MM.1S (cell line): ENCODE measurements around the gene PRRG4.

Source experiments
- DNase-seq: peaks from one replicate; pipeline ENCODE4 v3.0.0-alpha.2; 2015
- H2AFZ ChIP-seq: fragments of 300-600 bp; sonication (generic); 2 replicates; pipeline ENCODE4 v1.6.0; 2016; ENCODE audit warnings: antibody characterized with exemption, low read length
- H3F3A ChIP-seq: fragments of 300-600 bp; sonication (generic); 2 replicates; pipeline ENCODE4 v1.6.1; 2016; ENCODE audit warnings: mild to moderate bottlenecking, antibody characterized with exemption, low read length, moderate library complexity, mixed read lengths; ENCODE audit not compliant: insufficient read depth
- H3K27ac ChIP-seq: fragments of 300-600 bp; sonication (generic); 2 replicates; pipeline ENCODE4 v1.5.1; 2016; ENCODE audit warnings: mild to moderate bottlenecking, low read length
- H3K27me3 ChIP-seq: fragments of 300-600 bp; sonication (generic); replicated peaks from 2 replicates; pipeline ENCODE4 v1.6.0; 2016; ENCODE audit warnings: low read length; ENCODE audit not compliant: insufficient read depth
- H3K36me3 ChIP-seq: fragments of 300-600 bp; sonication (generic); replicated peaks from 2 replicates; pipeline ENCODE4 v1.6.1; 2016; ENCODE audit warnings: mild to moderate bottlenecking, low read length, mixed read lengths; ENCODE audit not compliant: insufficient read depth
- H3K4me1 ChIP-seq: fragments of 300-600 bp; sonication (generic); 2 replicates; pipeline ENCODE4 v1.6.1; 2016; ENCODE audit warnings: low read length, mixed read lengths
- H3K4me2 ChIP-seq: fragments of 300-600 bp; sonication (generic); 2 replicates; pipeline ENCODE4 v1.6.0; 2016; ENCODE audit warnings: low read depth, low read length
- H3K4me3 ChIP-seq: fragments of 300-600 bp; sonication (generic); 2 replicates; pipeline ENCODE4 v1.5.1; 2016; ENCODE audit warnings: low read length, mixed read lengths
- H3K79me2 ChIP-seq: fragments of 300-600 bp; sonication (generic); 2 replicates; pipeline ENCODE4 v1.6.1; 2016; ENCODE audit warnings: mixed run types, low read length, mixed read lengths
- H3K9ac ChIP-seq: fragments of 300-600 bp; sonication (generic); 2 replicates; pipeline ENCODE4 v1.6.1; 2016; ENCODE audit warnings: low read length, mixed read lengths
- H3K9me2 ChIP-seq: fragments of 300-600 bp; sonication (generic); replicated peaks from 2 replicates; pipeline ENCODE4 v1.6.1; 2016; ENCODE audit warnings: mild to moderate bottlenecking, low read length, mixed read lengths; ENCODE audit not compliant: insufficient read depth
- H3K9me3 ChIP-seq: fragments of 300-600 bp; sonication (generic); replicated peaks from 2 replicates; pipeline ENCODE4 v1.6.1; 2016; ENCODE audit warnings: mild to moderate bottlenecking, low read length, mixed read lengths; ENCODE audit not compliant: insufficient read depth
- H4K20me1 ChIP-seq: fragments of 300-600 bp; sonication (generic); 2 replicates; pipeline ENCODE4 v1.6.1; 2016; ENCODE audit warnings: mild to moderate bottlenecking, low read length, moderate library complexity, mixed read lengths; ENCODE audit not compliant: insufficient read depth
- EZH2 ChIP-seq: fragments of 300-600 bp; sonication (generic); optimal IDR thresholded peaks from 2 replicates; pipeline ENCODE3; 2017; ENCODE audit warnings: low read depth, mild to moderate bottlenecking, antibody characterized with exemption, low read length, mixed read lengths
- EZH2phosphoT487 ChIP-seq: fragments of 300-600 bp; sonication (generic); IDR thresholded peaks from 2 replicates; pipeline ENCODE4 v1.6.1; 2018; ENCODE audit warnings: antibody characterized with exemption, low read length
- TF ChIP-seq, protein P1 (sequence below): fragments of 300-600 bp; sonication (generic); IDR thresholded peaks from 2 replicates; pipeline ENCODE4 v1.5.1; 2016; ENCODE audit warnings: antibody characterized with exemption, low read length, mixed read lengths

PRRG4 gene

DNA sequence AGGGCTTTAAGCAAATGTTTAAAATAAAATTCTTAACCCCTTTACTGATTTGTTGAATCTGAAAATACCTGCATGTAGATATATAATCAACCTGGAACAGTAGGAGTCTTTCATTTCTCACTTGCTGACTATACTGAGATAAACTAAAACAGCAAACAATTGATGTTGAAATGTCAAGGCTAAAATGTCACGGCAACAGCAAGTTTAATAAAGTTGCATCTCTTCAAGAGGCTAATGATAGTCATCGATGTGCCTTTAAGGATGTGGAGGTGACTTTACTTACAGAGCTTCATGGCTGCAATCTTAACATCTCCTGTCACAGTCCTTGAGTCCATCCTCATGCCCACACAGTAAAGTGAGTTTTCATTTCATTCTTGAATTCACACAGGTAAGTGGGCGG lies 3.6 kb upstream of the PRRG4 start:
- H3K27me3 ChIP-seq: no peaks in the 10 kb centered on the region
- H3K27ac ChIP-seq: no peak overlapping the region
- H3K4me1 ChIP-seq: peaks cover 14% of the 10 kb centered on the region
- no peak overlapping the region for H3K4me3 ChIP-seq
- H2AFZ ChIP-seq: no peak overlapping the region
- H3K36me3 ChIP-seq: no peaks in the 10 kb centered on the region
- no peak for DNase-seq
- no peaks in the 10 kb centered on the region for H4K20me1 ChIP-seq
- no peaks in the 10 kb centered on the region for H3K9me2 ChIP-seq
- TF ChIP-seq EZH2: no peak
- TF ChIP-seq, protein P1, sequence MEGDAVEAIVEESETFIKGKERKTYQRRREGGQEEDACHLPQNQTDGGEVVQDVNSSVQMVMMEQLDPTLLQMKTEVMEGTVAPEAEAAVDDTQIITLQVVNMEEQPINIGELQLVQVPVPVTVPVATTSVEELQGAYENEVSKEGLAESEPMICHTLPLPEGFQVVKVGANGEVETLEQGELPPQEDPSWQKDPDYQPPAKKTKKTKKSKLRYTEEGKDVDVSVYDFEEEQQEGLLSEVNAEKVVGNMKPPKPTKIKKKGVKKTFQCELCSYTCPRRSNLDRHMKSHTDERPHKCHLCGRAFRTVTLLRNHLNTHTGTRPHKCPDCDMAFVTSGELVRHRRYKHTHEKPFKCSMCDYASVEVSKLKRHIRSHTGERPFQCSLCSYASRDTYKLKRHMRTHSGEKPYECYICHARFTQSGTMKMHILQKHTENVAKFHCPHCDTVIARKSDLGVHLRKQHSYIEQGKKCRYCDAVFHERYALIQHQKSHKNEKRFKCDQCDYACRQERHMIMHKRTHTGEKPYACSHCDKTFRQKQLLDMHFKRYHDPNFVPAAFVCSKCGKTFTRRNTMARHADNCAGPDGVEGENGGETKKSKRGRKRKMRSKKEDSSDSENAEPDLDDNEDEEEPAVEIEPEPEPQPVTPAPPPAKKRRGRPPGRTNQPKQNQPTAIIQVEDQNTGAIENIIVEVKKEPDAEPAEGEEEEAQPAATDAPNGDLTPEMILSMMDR: no peak
- TF ChIP-seq EZH2phosphoT487: no peak
- H3K4me2 ChIP-seq: no peak overlapping the region
- peaks cover 26% of the 10 kb centered on the region for H3F3A ChIP-seq
- peaks cover 3% of the 10 kb centered on the region; the same call in 1 of the 2 replicates for H3K79me2 ChIP-seq
- H3K9me3 ChIP-seq: no peaks in the 10 kb centered on the region
- no peak overlapping the region for H3K9ac ChIP-seq

DNA sequence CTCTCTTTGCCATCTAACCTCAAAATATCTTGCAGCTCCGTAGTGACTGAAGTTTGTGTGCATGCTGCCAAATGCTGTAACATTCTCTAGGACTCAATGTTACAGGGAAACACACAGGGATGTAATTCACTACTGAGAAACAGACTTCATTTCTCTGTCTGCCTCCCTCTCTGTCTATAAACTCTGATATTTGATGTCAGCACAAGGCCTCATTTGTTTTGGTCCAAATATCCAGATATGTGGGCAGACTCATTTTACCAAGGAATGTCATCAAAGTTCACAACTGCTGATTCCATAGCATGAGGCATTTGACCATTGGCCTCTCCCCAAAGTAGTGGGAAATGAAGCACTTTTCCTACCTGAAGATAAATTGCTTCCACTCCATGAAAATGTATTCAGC lies 2.5 kb upstream of the PRRG4 start:
- Histone ChIP-seq H3K9me3 (no peaks in the 10 kb centered on the region), H3K9ac (no peak overlapping the region), H4K20me1 (no peaks in the 10 kb centered on the region), H3K4me1 (peaks cover 10% of the 10 kb centered on the region), H3K27me3 (no peaks in the 10 kb centered on the region), H3K36me3 (no peaks in the 10 kb centered on the region), H3K4me2 (no peak overlapping the region), H3K27ac (no peak overlapping the region), H3K4me3 (no peak overlapping the region), H3F3A (peaks cover 24% of the 10 kb centered on the region), H3K9me2 (no peaks in the 10 kb centered on the region), H3K79me2 (peaks cover 7% of the 10 kb centered on the region; the same call in 1 of the 2 replicates), H2AFZ (no peak overlapping the region)
- no peak for TF ChIP-seq EZH2
- TF ChIP-seq, protein P1: no peak
- no peak for TF ChIP-seq EZH2phosphoT487
- no peak for DNase-seq

DNA sequence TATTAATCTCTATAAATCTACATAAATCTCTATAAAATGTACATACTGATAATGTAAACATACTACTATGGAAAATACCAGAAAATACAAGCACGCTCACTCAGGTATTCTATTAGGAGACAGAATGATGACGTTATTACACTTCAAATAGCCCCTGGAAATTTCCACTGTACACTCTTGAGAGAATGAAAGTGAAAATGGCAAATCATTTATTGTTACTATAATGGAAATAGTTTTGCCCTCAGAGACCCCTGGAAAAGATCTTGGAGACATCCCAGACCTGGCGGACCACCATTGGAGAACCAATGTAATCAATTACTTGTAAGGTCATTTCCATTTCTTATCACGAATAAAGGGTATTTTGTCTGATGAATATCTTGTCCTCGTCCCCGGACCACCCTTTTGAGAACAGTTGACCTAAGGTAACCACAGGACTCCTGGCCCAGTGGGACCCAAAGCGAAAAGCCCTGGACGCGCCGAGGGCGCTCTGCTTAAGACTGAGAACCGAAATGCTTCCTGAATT lies 509 bp upstream of the PRRG4 start:
- Histone ChIP-seq H3K4me2 (peak overlapping the region; percentile 86), H3K4me1 (peaks cover 8% of the 10 kb centered on the region; the same call in 1 of the 2 replicates), H3K27me3 (no peaks in the 10 kb centered on the region), H3K36me3 (no peaks in the 10 kb centered on the region), H4K20me1 (no peaks in the 10 kb centered on the region), H3K9me2 (no peaks in the 10 kb centered on the region), H3K27ac (peak overlapping the region; percentile 93), H3K79me2 (peaks cover 7% of the 10 kb centered on the region; the same call in 1 of the 2 replicates), H3K4me3 (peak overlapping the region; percentile 93), H3F3A (peaks cover 22% of the 10 kb centered on the region), H2AFZ (peak overlapping the region; percentile 96), H3K9ac (peak overlapping the region; percentile 95), H3K9me3 (no peaks in the 10 kb centered on the region)
- TF ChIP-seq EZH2 (no peak), EZH2phosphoT487 (no peak)
- TF ChIP-seq, protein P1: no peak
- DNase-seq: peak; percentile 82
